H9 (cell line): ENCODE results near the gene GTF3C5. TPM values are rescaled to one million over a fixed set of nuclear protein-coding genes. Genes with fewer than 3 reads are reported as not detected.

Experiments
- DNase-seq: peaks from one replicate; pipeline ENCODE4 v3.0.0-alpha.2; 2017
- H2AFZ ChIP-seq: one replicate; pipeline ENCODE4 v1.6.1; 2013; ENCODE audit warnings: mild to moderate bottlenecking, low read length, control low read depth, moderate library complexity
- H2AK5ac ChIP-seq: 2 replicates; pipeline ENCODE4 v1.6.1; 2013; ENCODE audit warnings: low read length, control low read depth, mixed read lengths; ENCODE audit not compliant: insufficient read length
- H2BK120ac ChIP-seq: one replicate; pipeline ENCODE4 v1.6.1; 2013; ENCODE audit warnings: low read depth, mild to moderate bottlenecking, low read length, control low read depth, inconsistent platforms; ENCODE audit not compliant: poor library complexity, severe bottlenecking
- H2BK12ac ChIP-seq: 2 replicates; pipeline ENCODE4 v1.6.1; 2013; ENCODE audit warnings: low read length, control low read depth, mixed read lengths, low read depth; ENCODE audit not compliant: insufficient read length
- H2BK15ac ChIP-seq: 2 replicates; pipeline ENCODE4 v1.6.1; 2013; ENCODE audit warnings: low read depth, low read length, control low read depth
- H2BK20ac ChIP-seq: one replicate; pipeline ENCODE4 v1.6.1; 2013; ENCODE audit warnings: low read depth, mild to moderate bottlenecking, low read length, control low read depth, inconsistent platforms; ENCODE audit not compliant: poor library complexity, severe bottlenecking
- H2BK5ac ChIP-seq: 2 replicates; pipeline ENCODE4 v1.6.1; 2013; ENCODE audit warnings: low read length, control low read depth, mixed read lengths; ENCODE audit not compliant: insufficient read length
- H3K14ac ChIP-seq: 2 replicates; pipeline ENCODE4 v1.6.1; 2013; ENCODE audit warnings: low read length, control low read depth; ENCODE audit not compliant: insufficient read depth
- H3K18ac ChIP-seq: 2 replicates; pipeline ENCODE4 v1.6.1; 2013; ENCODE audit warnings: low read depth, mild to moderate bottlenecking, mixed read lengths, low read length, control low read depth; ENCODE audit not compliant: insufficient read length
- H3K23ac ChIP-seq: 2 replicates; pipeline ENCODE4 v1.6.1; 2013; ENCODE audit warnings: low read length, control low read depth, mixed read lengths, low read depth; ENCODE audit not compliant: insufficient read length
- H3K23me2 ChIP-seq: 2 replicates; pipeline ENCODE4 v1.6.1; 2013; ENCODE audit warnings: low read depth, mild to moderate bottlenecking, mixed read lengths, low read length, control low read depth; ENCODE audit not compliant: insufficient read length, poor library complexity, severe bottlenecking
- H3K27ac ChIP-seq: 2 replicates; pipeline ENCODE4 v1.5.1; 2013; ENCODE audit warnings: low read length, control low read depth, mixed read lengths, low read depth; ENCODE audit not compliant: insufficient read length
- H3K27me3 ChIP-seq: 2 replicates; pipeline ENCODE4 v1.6.1; 2013; ENCODE audit warnings: low read length, control low read depth, inconsistent platforms; ENCODE audit not compliant: insufficient read depth
- H3K4ac ChIP-seq: 2 replicates; pipeline ENCODE4 v1.6.1; 2013; ENCODE audit warnings: low read depth, mild to moderate bottlenecking, control low read depth, inconsistent platforms, low read length, moderate library complexity
- H3K4me1 ChIP-seq: 2 replicates; pipeline ENCODE4 v1.6.1; 2013; ENCODE audit warnings: low read length, control low read depth, inconsistent platforms; ENCODE audit not compliant: insufficient read depth
- H3K4me2 ChIP-seq: 2 replicates; pipeline ENCODE4 v1.6.1; 2013; ENCODE audit warnings: low read length, control low read depth, mixed read lengths; ENCODE audit not compliant: insufficient read length, insufficient read depth
- H3K56ac ChIP-seq: 2 replicates; pipeline ENCODE4 v1.6.1; 2013; ENCODE audit warnings: low read depth, mild to moderate bottlenecking, mixed read lengths, low read length, control low read depth; ENCODE audit not compliant: insufficient read length
- H3K79me1 ChIP-seq: 2 replicates; pipeline ENCODE4 v1.6.1; 2013; ENCODE audit warnings: low read depth, mild to moderate bottlenecking, moderate library complexity, low read length, control low read depth, inconsistent platforms; ENCODE audit not compliant: insufficient read depth, poor library complexity, severe bottlenecking
- H3K79me2 ChIP-seq: 2 replicates; pipeline ENCODE4 v1.6.1; 2013; ENCODE audit warnings: low read length, control low read depth, inconsistent platforms; ENCODE audit not compliant: insufficient read depth
- H3K9ac ChIP-seq: 2 replicates; pipeline ENCODE4 v1.6.1; 2013; ENCODE audit warnings: low read length, control low read depth, mixed read lengths; ENCODE audit not compliant: insufficient read length; ENCODE audit errors: extremely low read depth
- H3K9me3 ChIP-seq: one replicate; pipeline ENCODE4 v1.6.1; 2013; ENCODE audit warnings: low read depth, low read length, inconsistent platforms; ENCODE audit not compliant: control insufficient read depth
- H3T11ph ChIP-seq: one replicate; pipeline ENCODE4 v1.6.1; 2013; ENCODE audit warnings: mild to moderate bottlenecking, low read length, control low read depth, inconsistent platforms
- H4K20me1 ChIP-seq: one replicate; pipeline ENCODE4 v1.6.1; 2013; ENCODE audit not compliant: control insufficient read depth, insufficient read length, insufficient read depth
- H4K5ac ChIP-seq: 2 replicates; pipeline ENCODE4 v1.6.1; 2013; ENCODE audit warnings: low read depth, mild to moderate bottlenecking, mixed read lengths, low read length, control low read depth; ENCODE audit not compliant: insufficient read length
- H4K8ac ChIP-seq: replicated peaks from 2 replicates; pipeline ENCODE4 v1.6.1; 2013; ENCODE audit warnings: low read length, control low read depth, mixed read lengths, low read depth; ENCODE audit not compliant: insufficient read length
- H4K91ac ChIP-seq: 2 replicates; pipeline ENCODE4 v1.6.1; 2013; ENCODE audit warnings: low read depth, mild to moderate bottlenecking, moderate library complexity, mixed read lengths, low read length, control low read depth; ENCODE audit not compliant: insufficient read length
- H3K27ac Mint-ChIP-seq, 3 experiments: 2 replicates in 2 of 3; 3 replicates in 1 of 3; pipeline ENCODE4 v1.8.0; 2020 to 2021; ENCODE audit warnings: mixed read lengths in 3 of 3, mild to moderate bottlenecking in 1 of 3, moderate library complexity in 1 of 3
- H3K27me3 Mint-ChIP-seq: 2 replicates; pipeline ENCODE4 v1.8.0; 2021; ENCODE audit warnings: low read depth, mild to moderate bottlenecking, moderate library complexity, mixed read lengths
- H3K36me3 Mint-ChIP-seq, 3 experiments: 2 replicates in 2 of 3; 3 replicates in 1 of 3; pipeline ENCODE4 v1.8.0; 2020 to 2021; ENCODE audit warnings: low read depth in 3 of 3, mixed read lengths in 3 of 3; ENCODE audit not compliant: insufficient read depth in 1 of 3
- H3K4me1 Mint-ChIP-seq, 2 experiments: 2 replicates each; pipeline ENCODE4 v1.8.0; 2020; ENCODE audit warnings: mixed read lengths in 2 of 2
- H3K4me3 Mint-ChIP-seq, 2 experiments: 2 replicates in 1 of 2; 3 replicates in 1 of 2; pipeline ENCODE4 v1.8.0; 2020 to 2021; ENCODE audit warnings: mild to moderate bottlenecking in 2 of 2, mixed read lengths in 2 of 2, moderate library complexity in 1 of 2
- H3K9me3 Mint-ChIP-seq, 2 experiments: 2 replicates in 1 of 2; 3 replicates in 1 of 2; pipeline ENCODE4 v1.8.0; 2020; ENCODE audit warnings: mild to moderate bottlenecking in 2 of 2, mixed read lengths in 2 of 2, moderate library complexity in 1 of 2
- CTCF ChIP-seq: fragments of 200-600 bp; sonication (generic); conservative IDR thresholded peaks from 3 replicates; pipeline ENCODE4 v1.8.0; 2021; ENCODE audit warnings: antibody characterized with exemption, mild to moderate bottlenecking
- WGBS: extraction: QIAGEN DNeasy Blood & Tissue Kit; methylation state at CpG from one replicate; pipeline ENCODE4 v1.1.7; 2013; ENCODE audit warnings: missing lambda C conversion rate, low lambda C conversion rate, mixed read lengths; ENCODE audit not compliant: insufficient read length; ENCODE audit errors: extremely low coverage; 5-methylcytosine and 5-hydroxymethylcytosine counted together
- total RNA-seq: library from RNA; stranded (reverse); gene quantifications from 2 replicates; pipeline ENCODE4 v1.2.1, GENCODE V29; 2021

GTF3C5 gene
- total RNA-seq, 1 experiment from 2014 or later: 88.9 TPM

- peak overlapping the region; percentile 27 to 93; a peak in 3 of 5 replicates for H3K4me3 Mint-ChIP-seq
Measured at GRCh38 chr9:133028221-133028620, 2.6 kb upstream of the GTF3C5 start.

More at GRCh38 chr9:133028221-133028620, 2.6 kb upstream of the GTF3C5 start:
- Mint-ChIP-seq H3K36me3 (peaks cover 5 to 9% (median 8%) of the 10 kb centered on the region in 3 experiments; a peak in 5 of 7 replicates), H3K27ac (no peak overlapping the region), H3K4me1 (peaks cover 17 to 18% of the 10 kb centered on the region in 2 experiments), H3K9me3 (peaks cover 2 to 6% of the 10 kb centered on the region in 2 experiments; a peak in 3 of 5 replicates), H3K27me3 (peaks cover 17% of the 10 kb centered on the region)
- no peak overlapping the region for H3K27ac ChIP-seq
- H3K14ac ChIP-seq: no peak overlapping the region
- no peak overlapping the region for H2BK120ac ChIP-seq
- H3T11ph ChIP-seq: no peak overlapping the region
- H2AFZ ChIP-seq: no peak overlapping the region
- H3K9me3 ChIP-seq: no peaks in the 10 kb centered on the region
- no peak for DNase-seq
- H3K79me1 ChIP-seq: no peaks in the 10 kb centered on the region
- H3K79me2 ChIP-seq: peaks cover 11% of the 10 kb centered on the region; the same call in 1 of the 2 replicates
- no peak overlapping the region for H4K8ac ChIP-seq
- no peak overlapping the region for H3K56ac ChIP-seq
- no peak overlapping the region for H2BK5ac ChIP-seq
- no peak overlapping the region for H2BK20ac ChIP-seq
- H4K91ac ChIP-seq: no peak overlapping the region
- H3K23ac ChIP-seq: no peak overlapping the region
- no CpG with 5 or more reads among the region's 3 CpGs for WGBS
- H2BK15ac ChIP-seq: no peak overlapping the region
- no peak overlapping the region for H2AK5ac ChIP-seq
- H3K4ac ChIP-seq: no peak overlapping the region
- no peak overlapping the region for H3K4me2 ChIP-seq
- no peak for TF ChIP-seq CTCF
- no peak overlapping the region for H4K5ac ChIP-seq
- H3K18ac ChIP-seq: no peak overlapping the region
- H2BK12ac ChIP-seq: no peak overlapping the region
- H4K20me1 ChIP-seq: no peaks in the 10 kb centered on the region
- peaks cover 4% of the 10 kb centered on the region for H3K23me2 ChIP-seq
- H3K4me1 ChIP-seq: no peaks in the 10 kb centered on the region; the same call in 1 of the 2 replicates
- no peaks in the 10 kb centered on the region for H3K27me3 ChIP-seq
- no peak overlapping the region for H3K9ac ChIP-seq
